GM12875 (cell line): Measurements from ENCODE around the gene ACIN1.
A peak's percentile ranks its signal among the peaks of the same experiment; 100 is the strongest.

ENCODE experiments used
- H3K4me3 ChIP-seq: one replicate; pipeline ENCODE4 v1.5.1; 2011; ENCODE audit warnings: low read depth, low read length, control low read depth
- TF ChIP-seq, protein P1 (sequence below): IDR thresholded peaks from 2 replicates; pipeline ENCODE4 v1.5.1; 2011; ENCODE audit warnings: low read depth, mild to moderate bottlenecking, control low read depth, inconsistent platforms, low read length, moderate library complexity, borderline replicate concordance; ENCODE audit not compliant: insufficient read depth

Gene ACIN1

DNA sequence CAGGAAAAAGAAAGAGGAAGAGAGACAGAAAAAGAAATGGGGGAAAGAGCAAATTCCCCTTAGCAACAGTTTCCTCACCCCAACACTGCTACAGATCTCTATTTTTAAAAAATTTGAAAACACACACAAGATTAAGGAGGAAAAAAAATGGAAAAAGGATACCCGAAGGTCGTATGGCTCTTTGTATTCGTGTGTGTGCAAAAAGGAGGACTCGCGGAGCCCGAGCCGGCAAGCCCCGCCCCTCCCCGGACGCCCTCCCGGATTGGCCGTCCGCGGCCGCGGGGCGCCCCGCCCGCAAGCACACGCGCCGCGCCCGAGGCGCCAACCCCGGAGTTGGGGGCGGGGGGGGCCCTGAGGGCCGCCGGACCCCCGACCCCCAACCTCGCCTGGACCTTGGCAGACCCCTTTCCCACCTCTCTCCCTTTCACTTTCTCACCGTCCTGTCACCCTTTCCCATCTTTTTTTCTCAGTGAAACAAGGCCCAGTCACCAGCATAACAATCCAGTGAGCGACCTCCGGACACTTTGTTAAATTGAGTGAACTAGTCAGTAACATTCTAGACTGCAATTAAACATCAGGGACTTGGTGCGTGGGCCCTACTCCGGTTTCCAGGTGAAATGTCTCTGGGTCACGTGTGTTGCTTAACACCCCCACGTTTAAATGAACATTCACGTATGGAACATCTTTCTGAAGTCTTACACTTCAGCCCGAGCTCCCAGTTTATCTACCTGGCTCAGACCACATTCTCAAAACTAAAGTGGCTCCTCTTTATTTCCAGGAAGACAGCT, 84.8 kb downstream of the ACIN1 start, which contains the start of gene C14orf93:
Gene C14orf93 (minus strand): TSS at position 205 of the 788 bp plus-strand sequence. CDS start 11,120 bp downstream, outside the sequence.
- peak within 1 kb of the TSS; percentile 37 for H3K4me3 ChIP-seq
- TF ChIP-seq, protein P1, sequence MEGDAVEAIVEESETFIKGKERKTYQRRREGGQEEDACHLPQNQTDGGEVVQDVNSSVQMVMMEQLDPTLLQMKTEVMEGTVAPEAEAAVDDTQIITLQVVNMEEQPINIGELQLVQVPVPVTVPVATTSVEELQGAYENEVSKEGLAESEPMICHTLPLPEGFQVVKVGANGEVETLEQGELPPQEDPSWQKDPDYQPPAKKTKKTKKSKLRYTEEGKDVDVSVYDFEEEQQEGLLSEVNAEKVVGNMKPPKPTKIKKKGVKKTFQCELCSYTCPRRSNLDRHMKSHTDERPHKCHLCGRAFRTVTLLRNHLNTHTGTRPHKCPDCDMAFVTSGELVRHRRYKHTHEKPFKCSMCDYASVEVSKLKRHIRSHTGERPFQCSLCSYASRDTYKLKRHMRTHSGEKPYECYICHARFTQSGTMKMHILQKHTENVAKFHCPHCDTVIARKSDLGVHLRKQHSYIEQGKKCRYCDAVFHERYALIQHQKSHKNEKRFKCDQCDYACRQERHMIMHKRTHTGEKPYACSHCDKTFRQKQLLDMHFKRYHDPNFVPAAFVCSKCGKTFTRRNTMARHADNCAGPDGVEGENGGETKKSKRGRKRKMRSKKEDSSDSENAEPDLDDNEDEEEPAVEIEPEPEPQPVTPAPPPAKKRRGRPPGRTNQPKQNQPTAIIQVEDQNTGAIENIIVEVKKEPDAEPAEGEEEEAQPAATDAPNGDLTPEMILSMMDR = no peak

DNA sequence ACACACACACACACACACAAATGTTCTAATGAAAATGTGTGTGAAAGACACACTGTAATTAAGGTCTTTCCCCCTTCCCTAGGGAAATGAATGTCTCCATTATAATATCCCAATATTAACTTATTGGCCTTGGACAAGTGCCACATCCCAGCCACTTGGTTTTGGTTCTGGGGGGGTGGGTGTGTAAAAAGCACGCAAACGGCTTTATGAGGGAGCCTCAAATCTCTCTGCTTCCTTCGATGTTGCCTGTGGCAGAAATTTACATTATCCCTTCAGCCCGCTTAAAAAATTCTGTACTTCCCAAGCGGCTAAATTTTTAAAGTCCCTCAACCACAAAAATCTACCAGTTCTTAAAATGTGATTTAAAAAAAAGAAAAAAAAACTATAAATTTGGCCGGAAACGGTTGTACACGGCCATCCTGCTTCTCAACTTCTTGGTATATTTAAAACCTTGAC, 85.4 kb downstream of the ACIN1 start:
- TF ChIP-seq, protein P1 = no peak
- peak overlapping the region; percentile 32 for H3K4me3 ChIP-seq

DNA sequence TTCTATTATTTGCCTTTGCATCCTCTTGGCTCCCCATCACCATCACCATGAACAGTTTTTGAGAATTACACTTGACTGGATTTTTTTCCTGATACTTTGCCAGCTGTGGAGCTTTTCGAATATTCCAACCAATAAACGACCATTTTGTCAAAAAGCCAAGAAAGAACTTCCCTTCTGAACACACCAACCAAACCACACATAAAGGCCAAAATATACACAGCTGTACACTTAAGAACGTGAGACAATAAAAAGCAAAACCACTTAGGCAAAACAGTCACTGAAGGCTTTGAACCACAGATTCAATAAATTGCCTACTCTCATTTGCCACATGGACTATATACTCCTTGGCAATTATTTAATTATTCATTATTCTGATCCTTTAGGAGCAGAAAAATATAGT, 86.1 kb downstream of the ACIN1 start:
- TF ChIP-seq, protein P1 = no peak
- no peak overlapping the region for H3K4me3 ChIP-seq
